ENCODE measurements around the gene CARD10. TPM values are rescaled to one million over a fixed set of nuclear protein-coding genes. Genes with fewer than 3 reads are reported as not detected.
A peak's percentile ranks its signal among the peaks of the same experiment; 100 is the strongest.
"Not testable (repeated sequence)": the region's sequence is repeated elsewhere in the genome, so short reads cannot be mapped to it uniquely, and the experiment has no call there.

Gene CARD10
- polyA plus RNA-seq, 1 donor (not counting 4 experiments of a cell fraction or from before 2014, with no cell fraction given): 32.2 TPM

GRCh38 chr22:37542959-37543358, 23.7 kb upstream of the CARD10 start:
- H3K4me1 ChIP-seq (ENCODE audit: control insufficient read depth, extremely low read depth, insufficient read depth, low read length): peaks cover 60% of the 10 kb centered on the region
- no peak overlapping the region for H2AFZ ChIP-seq (ENCODE audit: control insufficient read depth, low read length)
- no peaks in the 10 kb centered on the region for H3K9me1 ChIP-seq (ENCODE audit: control insufficient read depth, extremely low read depth, insufficient read depth, low read length)
- H3K4me3 ChIP-seq (ENCODE audit: control insufficient read depth in 2 of 3, extremely low read depth in 1 of 3, insufficient read depth in 2 of 3, low read depth in 1 of 3, low read length in 3 of 3): no peak overlapping the region
- dilution Hi-C loops (cut with MboI; ENCODE audit: extremely low pct_ligation_motif_present, low sequenced_read_pairs): no loop called here
- TF ChIP-seq EZH2 (IDR thresholded peaks at IDR 0.05; ENCODE audit: low read length): no peak
- TF ChIP-seq, protein P1, sequence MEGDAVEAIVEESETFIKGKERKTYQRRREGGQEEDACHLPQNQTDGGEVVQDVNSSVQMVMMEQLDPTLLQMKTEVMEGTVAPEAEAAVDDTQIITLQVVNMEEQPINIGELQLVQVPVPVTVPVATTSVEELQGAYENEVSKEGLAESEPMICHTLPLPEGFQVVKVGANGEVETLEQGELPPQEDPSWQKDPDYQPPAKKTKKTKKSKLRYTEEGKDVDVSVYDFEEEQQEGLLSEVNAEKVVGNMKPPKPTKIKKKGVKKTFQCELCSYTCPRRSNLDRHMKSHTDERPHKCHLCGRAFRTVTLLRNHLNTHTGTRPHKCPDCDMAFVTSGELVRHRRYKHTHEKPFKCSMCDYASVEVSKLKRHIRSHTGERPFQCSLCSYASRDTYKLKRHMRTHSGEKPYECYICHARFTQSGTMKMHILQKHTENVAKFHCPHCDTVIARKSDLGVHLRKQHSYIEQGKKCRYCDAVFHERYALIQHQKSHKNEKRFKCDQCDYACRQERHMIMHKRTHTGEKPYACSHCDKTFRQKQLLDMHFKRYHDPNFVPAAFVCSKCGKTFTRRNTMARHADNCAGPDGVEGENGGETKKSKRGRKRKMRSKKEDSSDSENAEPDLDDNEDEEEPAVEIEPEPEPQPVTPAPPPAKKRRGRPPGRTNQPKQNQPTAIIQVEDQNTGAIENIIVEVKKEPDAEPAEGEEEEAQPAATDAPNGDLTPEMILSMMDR (optimal IDR thresholded peaks at IDR 0.05 in 1 of 3, IDR thresholded peaks at IDR 0.05 in 1 of 3, conservative IDR thresholded peaks at IDR 0.05 in 1 of 3; ENCODE audit: extremely low read depth in 1 of 3, insufficient read depth in 2 of 3, low read length in 3 of 3): no peak
- no peaks in the 10 kb centered on the region for H4K20me1 ChIP-seq (ENCODE audit: control insufficient read depth, extremely low read depth, insufficient read depth, low read length)
- no peaks in the 10 kb centered on the region for H3K9me3 ChIP-seq (ENCODE audit: control insufficient read depth, low read depth, low read length)
- no peak for DNase-seq (ENCODE audit: low read depth, low spot score)
- no peak overlapping the region for H3K4me2 ChIP-seq (ENCODE audit: control insufficient read depth, extremely low read depth, insufficient read depth, low read depth, low read length)
- FAIRE-seq: peak; percentile 26
- H3K79me2 ChIP-seq (ENCODE audit: control insufficient read depth, insufficient read depth, low read length): no peaks in the 10 kb centered on the region
- no peaks in the 10 kb centered on the region for H3K36me3 ChIP-seq (ENCODE audit: control insufficient read depth in 2 of 2, extremely low read depth in 1 of 2, insufficient read depth in 2 of 2, low read length in 2 of 2)
- H3K27me3 ChIP-seq (ENCODE audit: control insufficient read depth, extremely low read depth, insufficient read depth, low read length): no peaks in the 10 kb centered on the region
- H3K9ac ChIP-seq (ENCODE audit: control insufficient read depth, extremely low read depth, insufficient read depth, low read length): no peak overlapping the region
- peak overlapping the region; percentile 95 for H3K27ac ChIP-seq (ENCODE audit: control insufficient read depth, insufficient read depth, low read length)

GRCh38 chr22:37542416-37542815, 23.2 kb upstream of the CARD10 start:
- Histone ChIP-seq H3K27ac (ENCODE audit: control insufficient read depth, insufficient read depth, low read length) (peak overlapping the region; percentile 95), H3K4me3 (ENCODE audit: control insufficient read depth in 2 of 3, extremely low read depth in 1 of 3, insufficient read depth in 2 of 3, low read depth in 1 of 3, low read length in 3 of 3) (peak overlapping the region in 1 of 3 experiments; percentile 36), H3K9ac (ENCODE audit: control insufficient read depth, extremely low read depth, insufficient read depth, low read length) (peak overlapping the region; percentile 76), H3K4me2 (ENCODE audit: control insufficient read depth, extremely low read depth, insufficient read depth, low read depth, low read length) (peak overlapping the region; percentile 66), H3K4me1 (ENCODE audit: control insufficient read depth, extremely low read depth, insufficient read depth, low read length) (peaks cover 60% of the 10 kb centered on the region)
- H4K20me1 ChIP-seq (ENCODE audit: control insufficient read depth, extremely low read depth, insufficient read depth, low read length); H2AFZ ChIP-seq (ENCODE audit: control insufficient read depth, low read length); H3K27me3 ChIP-seq (ENCODE audit: control insufficient read depth, extremely low read depth, insufficient read depth, low read length); H3K36me3 ChIP-seq (ENCODE audit: control insufficient read depth in 2 of 2, extremely low read depth in 1 of 2, insufficient read depth in 2 of 2, low read length in 2 of 2); dilution Hi-C loops (cut with MboI; ENCODE audit: extremely low pct_ligation_motif_present, low sequenced_read_pairs); H3K9me1 ChIP-seq (ENCODE audit: control insufficient read depth, extremely low read depth, insufficient read depth, low read length); H3K79me2 ChIP-seq (ENCODE audit: control insufficient read depth, insufficient read depth, low read length); FAIRE-seq; H3K9me3 ChIP-seq (ENCODE audit: control insufficient read depth, low read depth, low read length); DNase-seq (ENCODE audit: low read depth, low spot score): not testable (repeated sequence)

- FAIRE-seq: not testable (repeated sequence)
Measured at GRCh38 chr22:37539790-37540189, 20.6 kb upstream of the CARD10 start.

More at GRCh38 chr22:37539790-37540189, 20.6 kb upstream of the CARD10 start:
- H3K4me3 ChIP-seq (ENCODE audit: control insufficient read depth in 2 of 3, extremely low read depth in 1 of 3, insufficient read depth in 2 of 3, low read depth in 1 of 3, low read length in 3 of 3); H3K27me3 ChIP-seq (ENCODE audit: control insufficient read depth, extremely low read depth, insufficient read depth, low read length); H3K4me2 ChIP-seq (ENCODE audit: control insufficient read depth, extremely low read depth, insufficient read depth, low read depth, low read length); H3K27ac ChIP-seq (ENCODE audit: control insufficient read depth, insufficient read depth, low read length); H2AFZ ChIP-seq (ENCODE audit: control insufficient read depth, low read length); H3K9me1 ChIP-seq (ENCODE audit: control insufficient read depth, extremely low read depth, insufficient read depth, low read length); H3K36me3 ChIP-seq (ENCODE audit: control insufficient read depth in 2 of 2, extremely low read depth in 1 of 2, insufficient read depth in 2 of 2, low read length in 2 of 2); H3K9ac ChIP-seq (ENCODE audit: control insufficient read depth, extremely low read depth, insufficient read depth, low read length); H3K79me2 ChIP-seq (ENCODE audit: control insufficient read depth, insufficient read depth, low read length); dilution Hi-C loops (cut with MboI; ENCODE audit: extremely low pct_ligation_motif_present, low sequenced_read_pairs); DNase-seq (ENCODE audit: low read depth, low spot score); H3K9me3 ChIP-seq (ENCODE audit: control insufficient read depth, low read depth, low read length); H4K20me1 ChIP-seq (ENCODE audit: control insufficient read depth, extremely low read depth, insufficient read depth, low read length): not testable (repeated sequence)
- peaks cover 40% of the 10 kb centered on the region for H3K4me1 ChIP-seq (ENCODE audit: control insufficient read depth, extremely low read depth, insufficient read depth, low read length)

Data from keratinocyte (primary cell).